Measurements from ENCODE around the gene MZB1.
"Not testable (repeated sequence)": the region's sequence is repeated elsewhere in the genome, so short reads cannot be mapped to it uniquely, and the experiment has no call there.

The MZB1 gene

DNA sequence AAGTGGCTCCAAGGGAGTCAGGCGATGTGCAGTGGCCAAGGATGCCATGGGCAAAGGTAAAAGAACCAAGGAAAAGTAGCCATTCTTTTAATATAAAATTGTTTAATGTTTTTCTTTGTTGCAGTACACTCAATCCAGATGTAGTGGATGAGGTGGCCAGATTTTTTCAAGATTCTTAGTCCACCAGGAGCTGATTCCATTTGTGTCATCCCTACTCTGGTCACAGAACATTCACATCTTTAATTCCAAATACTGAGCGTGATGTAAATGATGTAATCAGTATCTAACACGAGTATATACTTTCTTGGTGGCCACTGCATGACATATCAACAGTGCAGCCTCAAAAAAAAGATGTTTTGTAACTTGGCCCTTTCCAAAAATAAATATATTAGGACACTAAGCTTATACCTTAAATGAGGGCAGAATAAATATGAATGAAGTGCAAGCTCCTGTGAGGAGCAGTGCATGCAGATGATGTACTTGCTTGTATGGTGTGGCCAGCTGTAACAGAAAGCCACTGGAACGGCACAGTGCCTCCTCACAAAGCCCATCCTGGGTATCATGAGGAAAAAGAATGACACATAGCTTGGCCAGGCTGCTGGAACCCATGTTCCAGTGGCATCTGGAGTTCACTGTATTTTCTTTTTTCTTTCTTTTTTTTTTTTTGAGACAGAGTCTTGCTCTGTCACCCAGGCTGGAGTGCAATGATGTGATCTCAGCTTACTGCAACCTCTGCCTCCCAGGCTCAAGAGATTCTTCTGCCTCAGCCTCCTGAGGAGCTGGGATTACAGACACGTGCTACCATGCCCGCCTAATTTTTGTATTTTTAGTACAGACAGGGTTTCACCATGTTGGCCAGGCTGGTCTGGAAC is 20.6 kb upstream of the MZB1 start:
- no peak for FAIRE-seq

DNA sequence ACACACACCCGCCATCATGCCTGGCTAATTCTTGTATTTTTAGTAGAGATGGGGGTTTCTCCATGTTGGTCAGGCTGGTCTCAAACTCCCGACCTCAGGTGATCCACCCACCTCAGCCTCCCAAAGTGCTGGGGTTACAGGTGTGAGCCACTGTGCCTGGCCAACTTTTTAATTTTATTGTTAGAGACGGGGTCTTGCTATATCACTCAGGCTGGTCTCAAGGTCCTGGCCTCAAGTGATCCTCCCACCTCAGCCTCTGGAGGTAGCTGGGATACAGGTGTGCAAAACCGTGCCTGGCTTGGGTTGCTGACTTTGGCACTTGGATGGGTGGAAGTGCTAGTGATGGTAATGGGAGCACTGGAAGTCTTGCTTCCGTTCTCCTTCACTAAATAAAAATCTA is 19.4 kb upstream of the MZB1 start:
- FAIRE-seq: not testable (repeated sequence)

DNA sequence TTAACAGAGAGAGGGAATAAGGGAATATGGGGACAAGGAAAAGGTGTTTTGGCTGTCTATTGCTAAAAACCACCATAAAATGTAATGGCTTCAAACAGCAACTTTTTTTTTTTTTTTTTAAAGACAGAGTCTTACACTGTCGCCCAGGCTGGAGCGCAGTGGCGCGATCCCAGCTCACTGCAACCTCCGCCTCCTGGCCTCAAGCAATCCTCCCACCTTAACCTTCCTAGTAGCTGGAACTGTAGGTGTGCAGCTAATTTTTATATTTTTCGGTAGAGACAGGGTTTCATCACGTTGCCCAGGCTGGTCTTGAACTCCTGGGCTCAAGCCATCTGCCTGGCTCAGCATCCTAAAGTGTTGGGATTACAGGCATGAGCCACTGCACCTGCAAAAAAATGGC is 18.5 kb upstream of the MZB1 start:
- FAIRE-seq: no peak

DNA sequence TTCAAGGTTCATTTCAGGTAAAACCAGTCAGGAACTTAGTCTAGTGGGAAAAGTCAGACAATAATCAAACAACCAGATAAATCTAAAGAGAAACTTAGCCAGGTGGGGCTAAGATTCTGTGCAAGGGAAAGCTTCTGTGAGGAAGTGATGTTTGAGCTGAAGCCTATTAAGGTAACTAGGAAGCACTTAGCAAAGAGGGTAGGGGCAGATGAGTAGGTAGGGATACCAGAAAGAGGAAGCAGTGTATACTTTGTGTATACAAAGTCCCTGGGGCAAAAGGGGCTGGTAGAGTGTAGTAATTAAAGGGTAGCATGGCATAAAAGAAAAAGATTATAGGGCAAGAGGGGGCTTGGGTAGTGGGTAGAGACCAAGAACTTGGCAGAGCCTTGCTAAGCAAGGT is 17.8 kb upstream of the MZB1 start:
- no peak for FAIRE-seq

DNA sequence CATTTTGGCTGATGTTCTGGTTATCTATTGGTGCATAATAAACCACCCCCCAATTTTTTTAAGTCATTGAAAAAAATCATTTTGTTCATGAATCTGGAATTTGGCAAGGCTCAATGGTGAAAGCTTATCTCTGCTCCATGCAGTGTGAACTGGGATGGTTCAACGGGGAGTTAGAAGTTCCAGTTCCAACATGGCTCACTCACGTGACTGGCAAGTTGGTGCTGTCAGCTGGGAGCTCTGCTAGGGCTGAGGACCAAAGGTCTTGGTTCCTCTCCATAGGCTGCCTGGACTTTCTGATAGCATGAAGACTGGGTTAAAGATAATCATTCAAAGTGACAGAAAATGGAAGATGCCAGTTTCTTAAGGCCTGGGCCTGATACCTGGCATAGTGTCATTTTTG is 17.2 kb upstream of the MZB1 start:
- no peak for FAIRE-seq

DNA sequence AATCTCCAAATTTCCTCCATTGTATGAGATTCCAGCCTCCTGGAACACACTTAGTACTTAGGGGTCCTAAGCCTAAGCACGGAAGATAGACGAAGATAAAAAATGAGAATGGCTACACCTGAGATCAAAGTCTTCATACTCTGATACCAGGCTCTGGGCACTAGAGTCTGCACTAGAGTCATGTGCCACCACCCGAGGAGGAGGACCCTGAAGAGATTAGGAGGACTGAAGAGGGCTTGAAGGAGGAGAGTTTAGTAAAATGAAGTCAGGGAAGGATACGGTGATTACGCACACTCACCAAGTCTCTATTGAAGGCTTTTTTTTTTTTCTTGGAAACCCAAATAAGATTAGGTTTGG is 14.7 kb upstream of the MZB1 start:
- no peak for FAIRE-seq

DNA sequence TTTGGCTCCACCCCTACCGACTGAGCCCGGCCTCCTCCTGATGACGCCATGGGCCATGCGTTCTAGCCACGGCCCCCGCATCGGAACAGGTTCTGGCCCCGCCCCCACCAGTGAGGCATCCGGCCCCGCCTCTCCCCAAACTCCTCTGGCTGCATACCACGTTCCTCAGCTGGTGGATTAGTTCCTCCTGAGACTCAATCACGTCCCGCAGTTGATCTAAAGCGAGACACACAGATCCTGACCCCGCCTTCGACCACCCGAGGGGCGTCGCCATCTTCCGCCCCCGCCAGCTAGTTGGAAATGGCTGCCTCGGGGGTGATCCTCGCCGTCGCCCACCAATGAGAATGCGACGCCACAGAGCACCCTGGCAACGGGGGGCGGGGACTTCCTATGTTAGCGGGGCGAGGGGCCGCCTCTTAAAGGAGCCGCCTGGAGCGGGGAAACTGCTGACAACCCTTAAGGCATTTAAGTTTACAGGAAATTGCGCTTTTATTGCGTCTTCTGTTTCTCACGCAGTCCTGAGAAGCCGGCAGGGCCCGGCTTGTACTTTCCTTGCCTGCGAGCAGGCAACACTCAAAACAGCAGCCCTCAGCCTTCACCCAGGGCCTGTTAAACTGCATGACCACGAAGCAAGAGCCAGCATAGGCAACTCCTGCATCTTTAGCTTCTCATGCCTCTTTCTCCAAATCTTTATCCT is 14.2 kb upstream of the MZB1 start, which contains the start of gene SPATA24:
Gene SPATA24, minus strand, starts transcription at position 303 of the 697 bp plus-strand sequence. Its CDS starts 29 bp downstream, at position 274.
- FAIRE-seq: no peak

DNA sequence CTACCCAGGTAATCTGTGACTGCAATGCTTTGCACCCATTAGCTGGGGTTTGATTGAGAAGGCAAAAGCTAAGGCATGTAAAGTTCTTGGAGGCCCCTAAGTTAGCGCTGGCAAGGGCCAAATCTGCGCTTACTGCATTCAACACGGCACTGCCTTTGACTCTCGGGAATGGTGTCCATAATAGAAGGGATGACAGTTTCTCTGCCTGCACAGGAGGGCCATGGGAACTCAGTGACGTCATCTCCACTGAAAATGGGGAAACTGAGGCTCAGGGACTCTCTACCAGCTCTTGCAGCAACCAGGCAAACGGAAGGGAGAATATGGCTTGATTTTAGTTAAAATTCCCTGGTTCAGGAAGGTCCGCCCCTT is 13.7 kb upstream of the MZB1 start:
- no peak for FAIRE-seq

DNA sequence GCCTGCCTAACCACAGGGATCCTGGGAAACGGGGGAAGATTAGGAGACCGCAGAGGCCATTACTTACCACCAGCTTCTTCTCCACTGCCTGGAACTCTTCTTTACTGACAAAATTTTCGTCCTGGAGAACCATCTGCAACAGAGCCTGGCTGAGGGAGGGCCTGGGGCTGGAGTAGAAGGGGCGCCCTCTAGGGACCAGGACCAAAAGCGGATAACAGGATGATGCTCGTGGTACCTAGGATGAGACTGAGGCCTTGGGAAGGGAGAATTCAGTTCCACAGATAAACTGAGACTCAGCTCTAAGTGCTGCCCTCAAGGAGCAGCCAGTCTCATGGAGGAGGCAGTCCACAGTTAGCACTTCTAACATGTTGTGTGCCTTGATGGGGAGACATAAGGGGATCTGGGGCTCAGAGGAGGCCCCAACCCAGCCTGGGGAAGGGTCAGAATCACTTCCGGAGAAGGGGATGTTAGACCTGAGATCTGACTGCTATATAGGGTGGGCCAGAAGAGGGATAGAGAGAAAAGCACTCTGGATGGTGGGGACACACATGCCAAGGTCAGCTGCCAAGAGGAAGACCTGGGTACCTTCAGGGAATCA is 12.9 kb upstream of the MZB1 start:
- FAIRE-seq: no peak

DNA sequence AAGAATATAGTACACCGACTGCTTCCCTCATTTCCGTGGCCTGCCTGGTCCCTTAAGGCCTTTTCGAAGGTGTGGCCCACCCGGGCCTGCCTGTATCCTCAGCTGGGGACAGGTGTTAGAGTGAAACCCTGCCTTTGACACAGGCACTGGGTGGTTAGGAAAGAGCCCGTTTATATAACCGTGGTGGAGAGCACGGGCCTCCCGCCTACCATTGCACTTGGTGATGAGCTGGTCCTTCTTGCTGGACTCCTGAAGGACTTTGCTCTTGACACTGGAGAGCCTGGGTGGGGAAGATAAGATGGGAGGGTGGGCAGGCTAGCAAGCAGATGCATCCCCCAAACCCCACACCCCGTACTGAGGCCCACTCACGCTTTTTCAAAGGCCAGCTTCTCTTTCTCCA is 11.8 kb upstream of the MZB1 start:
- FAIRE-seq: no peak

DNA sequence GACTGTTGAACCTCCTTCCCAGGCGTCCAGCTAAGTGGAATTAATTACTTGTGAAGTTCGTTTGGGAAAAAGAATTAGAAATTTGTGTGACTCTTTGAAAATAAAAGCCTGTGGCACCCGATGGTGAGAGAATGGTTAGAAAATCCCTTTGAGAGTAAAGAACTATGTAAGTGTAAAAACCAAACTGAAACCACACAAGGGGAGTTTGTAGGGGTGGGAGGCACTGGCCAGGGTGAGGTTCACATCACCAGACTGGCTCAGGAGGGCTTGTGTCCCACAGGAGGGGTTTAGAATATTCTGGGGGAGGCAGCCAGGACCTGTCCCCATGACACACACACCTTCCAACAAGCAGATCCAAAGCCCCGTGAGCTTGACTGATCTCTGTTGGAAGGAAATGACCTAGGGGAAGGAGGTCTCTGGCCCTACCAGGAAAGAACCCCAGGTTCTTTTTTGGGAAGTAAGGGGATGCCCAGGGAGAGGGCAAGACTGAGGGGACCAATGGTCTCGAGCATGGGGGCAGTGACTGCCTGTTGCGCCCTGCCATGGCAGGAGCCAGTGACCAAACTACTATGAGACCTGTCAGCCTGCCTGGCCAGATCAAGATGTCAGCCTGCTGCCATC is 9.9 kb upstream of the MZB1 start:
- no peak for FAIRE-seq

DNA sequence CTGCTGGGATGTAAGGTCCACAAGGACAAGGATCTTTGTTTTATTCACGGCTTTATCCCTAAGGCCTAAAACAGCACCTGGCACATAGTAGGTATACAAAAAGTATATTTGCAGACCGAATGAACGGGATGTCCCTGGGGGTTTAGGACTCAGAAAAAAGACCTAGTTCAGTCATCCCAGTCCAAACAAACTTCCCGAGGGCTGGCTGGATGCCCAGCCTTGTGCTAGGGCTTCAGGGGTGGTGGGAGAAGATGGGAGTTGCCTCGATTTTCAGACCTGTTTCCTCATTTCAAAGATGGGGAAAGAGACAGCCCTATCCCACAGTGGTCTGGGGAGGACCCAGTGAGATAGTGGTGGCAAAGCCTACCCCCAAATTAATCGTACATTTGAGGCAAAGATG is 8.2 kb upstream of the MZB1 start:
- FAIRE-seq: no peak

DNA sequence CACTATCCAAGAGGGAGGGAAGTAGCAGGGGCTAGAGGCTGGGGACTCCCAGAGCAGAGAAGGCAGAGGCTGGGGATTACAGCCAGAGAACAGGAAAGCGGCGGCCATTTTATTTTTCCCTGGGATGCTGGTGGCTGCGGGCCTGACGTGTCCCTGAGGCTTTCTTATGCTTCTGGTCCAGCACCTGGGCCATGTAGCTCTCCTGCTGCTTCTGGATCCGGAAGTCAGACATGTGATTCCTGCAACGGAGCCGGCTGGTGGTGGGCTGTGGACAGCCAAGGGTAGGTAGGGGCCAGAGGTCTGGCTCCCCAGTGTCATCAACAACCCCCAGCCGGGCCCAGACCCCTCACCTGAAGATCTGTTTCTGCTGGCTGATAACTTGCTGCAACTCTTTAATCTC is 7.0 kb upstream of the MZB1 start:
- FAIRE-seq: no peak

DNA sequence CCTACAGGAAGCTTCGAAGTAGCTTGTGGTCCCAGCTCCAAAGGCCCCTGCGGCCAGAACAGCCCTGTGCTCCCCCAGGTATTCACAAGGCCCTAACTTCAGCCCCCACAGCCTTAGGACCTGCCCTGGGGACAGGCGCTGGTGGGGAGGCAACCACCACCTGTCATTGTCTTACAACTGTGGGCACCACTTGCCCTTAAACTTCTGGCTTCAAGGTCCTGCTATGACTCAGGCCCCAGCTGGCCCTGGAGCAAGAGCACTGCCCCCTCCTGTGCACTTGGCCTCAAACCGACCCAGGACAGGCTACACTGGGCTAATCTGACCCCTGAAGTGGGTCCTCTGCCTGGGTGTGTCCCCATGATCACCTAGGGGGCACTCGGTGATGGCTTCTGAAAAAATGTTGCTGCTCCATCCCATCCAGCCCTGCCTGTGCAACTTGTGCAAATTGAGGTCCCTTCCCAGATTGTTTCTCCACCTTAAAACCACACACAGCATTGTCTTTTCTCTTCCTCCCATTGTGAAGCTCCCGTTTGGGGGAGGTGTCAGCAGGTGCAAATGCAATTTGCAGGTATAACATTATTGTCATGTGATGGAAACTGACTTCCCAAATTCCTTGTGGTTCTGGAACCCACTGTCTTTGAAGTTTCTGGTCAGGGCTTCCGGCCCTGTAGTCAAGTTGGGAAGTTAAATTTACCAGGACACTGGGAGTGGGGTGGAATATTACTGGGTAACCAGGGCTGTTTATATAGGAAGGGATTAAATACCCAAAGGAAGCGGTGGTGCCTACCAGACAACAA is 6.3 kb upstream of the MZB1 start:
- no peak for FAIRE-seq

DNA sequence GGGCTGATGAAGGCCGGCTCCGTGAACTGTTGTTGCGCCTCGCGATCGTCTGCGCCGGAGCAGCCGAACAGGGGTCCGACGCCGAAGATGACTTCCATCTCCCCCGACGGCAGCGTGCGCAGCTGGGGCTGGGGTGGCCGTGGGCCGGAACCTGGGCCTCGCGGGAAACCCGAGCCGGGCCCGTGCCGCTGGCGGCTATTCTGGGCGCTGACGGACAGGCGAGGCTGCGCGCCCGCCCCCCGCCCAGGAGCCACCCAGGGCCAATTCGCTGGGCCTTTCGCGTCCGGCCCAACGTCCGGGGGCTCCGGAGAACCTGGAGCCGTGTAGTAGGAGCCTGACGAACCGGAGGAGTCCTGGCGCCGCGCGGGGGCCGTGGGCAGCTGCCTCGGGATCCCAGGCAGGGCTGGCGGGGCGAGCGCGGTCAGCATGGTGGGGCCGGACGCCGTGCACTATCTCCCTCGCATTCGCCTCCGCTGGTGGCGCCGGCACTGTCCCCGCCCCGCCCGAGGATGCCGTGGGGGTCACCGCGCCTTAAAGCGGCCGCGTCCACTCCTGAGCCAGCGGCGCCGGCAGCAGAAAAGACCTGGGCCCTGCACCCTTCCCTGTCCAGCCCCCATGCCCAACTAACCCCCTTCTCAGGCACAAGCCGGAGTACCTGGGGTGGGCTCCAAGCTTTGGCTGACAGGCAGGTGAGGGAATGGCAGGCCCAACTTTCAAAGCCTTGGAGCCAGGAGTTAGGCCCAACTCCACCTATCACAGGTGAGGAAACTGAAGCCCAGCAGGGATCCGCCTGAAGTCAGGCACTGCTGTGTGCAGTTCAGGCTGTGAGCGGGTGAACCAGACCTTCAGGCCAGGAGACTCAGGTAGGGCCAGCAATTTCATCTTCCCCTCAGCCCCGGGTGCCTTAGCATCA is 5.2 kb upstream of the MZB1 start, which contains the start of gene PROB1:
Gene PROB1, minus strand, starts transcription at position 451 of the 913 bp plus-strand sequence. Its CDS starts 23 bp downstream, at position 428.
- FAIRE-seq: no peak

DNA sequence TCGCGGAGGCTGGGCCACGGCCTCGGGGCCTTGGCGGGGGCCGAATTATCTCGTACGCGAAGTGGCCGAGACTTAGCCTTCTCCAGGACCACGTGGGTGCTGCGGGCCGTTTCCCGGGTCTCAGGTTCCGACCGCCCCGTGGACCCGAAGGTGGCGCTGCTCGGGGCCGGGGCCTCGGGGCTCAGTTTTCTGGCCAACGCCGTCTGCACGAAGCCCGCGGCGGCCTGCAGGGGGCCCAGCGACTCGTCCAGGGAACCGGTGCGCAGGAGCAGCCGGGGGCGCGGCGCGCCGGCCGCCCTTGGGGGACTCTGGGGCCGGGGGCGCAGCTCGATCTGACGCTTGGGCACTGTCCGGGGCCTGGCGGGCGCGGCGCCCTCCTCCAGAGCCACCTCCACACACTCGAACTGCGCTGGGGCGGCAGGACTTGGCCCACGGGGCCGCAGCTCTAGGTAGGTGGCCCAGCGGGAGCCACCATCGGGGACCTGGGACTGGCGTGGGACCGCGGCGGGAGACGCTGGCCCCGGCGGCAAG is 4.5 kb upstream of the MZB1 start:
- FAIRE-seq: no peak

DNA sequence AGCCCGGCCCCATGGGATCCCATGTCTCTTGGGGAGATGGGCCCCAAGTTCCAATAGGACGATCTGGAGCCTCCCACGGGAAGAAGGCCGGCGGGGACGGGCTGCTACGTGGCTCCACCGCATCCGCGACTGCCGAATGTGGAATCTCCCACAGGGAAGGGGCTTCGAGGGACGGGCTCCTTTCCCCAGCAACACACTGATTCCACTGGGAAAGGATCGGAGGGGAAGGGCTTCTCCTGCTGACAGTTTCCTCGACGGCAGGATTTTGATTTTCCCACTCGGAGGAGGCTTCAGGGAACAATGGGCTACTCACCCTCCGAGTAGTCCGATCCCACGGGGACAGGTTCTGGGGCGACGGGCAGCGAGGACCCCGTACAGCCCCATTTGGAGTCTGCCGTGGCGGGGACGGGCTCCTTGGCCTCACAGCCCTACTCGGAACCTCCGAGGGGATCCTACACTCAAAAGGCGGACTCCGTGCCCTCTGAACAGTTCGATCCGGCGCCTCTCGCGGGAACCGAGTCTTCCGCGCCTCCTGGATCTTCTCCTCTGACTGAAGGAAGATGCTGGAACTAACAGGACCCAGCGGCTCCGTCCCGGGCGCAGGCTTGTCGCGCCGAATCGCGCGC is 3.9 kb upstream of the MZB1 start:
- FAIRE-seq: no peak

DNA sequence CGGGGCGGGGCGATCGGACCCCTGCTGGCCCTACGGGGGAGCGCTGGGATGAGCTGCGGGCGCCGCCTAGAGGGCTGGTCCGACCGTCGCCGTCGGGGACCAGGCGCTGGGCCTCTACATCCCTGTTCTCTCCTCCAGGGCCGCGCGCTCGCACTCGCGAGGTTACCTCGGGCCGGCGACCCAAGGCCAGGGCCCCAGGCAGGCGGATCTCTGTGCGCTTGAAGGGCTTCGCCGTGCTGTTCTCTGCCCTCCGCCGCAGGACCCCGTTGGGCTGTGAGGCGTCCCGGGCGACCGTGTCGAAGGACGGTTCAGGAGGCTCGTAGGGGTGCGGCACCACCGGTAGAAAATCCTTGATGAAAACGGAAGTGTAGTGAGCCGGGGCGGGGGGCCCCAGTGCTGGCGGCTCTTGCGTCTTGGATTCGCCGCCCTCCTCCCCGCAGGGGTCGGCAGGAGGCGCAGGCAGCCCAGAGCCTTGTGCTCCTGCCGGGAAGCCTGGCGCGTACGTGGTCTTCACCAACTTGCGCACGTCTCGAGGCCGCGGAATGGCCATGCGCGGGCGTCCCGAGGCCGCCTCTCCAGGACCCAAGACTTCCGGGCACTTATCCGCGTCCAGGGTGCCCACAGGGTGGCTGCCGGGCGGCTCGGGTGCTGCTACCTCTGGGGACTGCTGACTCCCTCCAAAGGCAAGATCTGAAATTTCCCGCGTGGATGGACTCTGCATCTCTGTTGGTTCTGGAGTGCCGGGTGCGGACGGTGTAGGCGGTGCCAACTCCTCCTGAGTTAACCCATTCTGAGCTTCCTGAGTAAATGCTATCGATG is 3.2 kb upstream of the MZB1 start:
- FAIRE-seq: no peak

DNA sequence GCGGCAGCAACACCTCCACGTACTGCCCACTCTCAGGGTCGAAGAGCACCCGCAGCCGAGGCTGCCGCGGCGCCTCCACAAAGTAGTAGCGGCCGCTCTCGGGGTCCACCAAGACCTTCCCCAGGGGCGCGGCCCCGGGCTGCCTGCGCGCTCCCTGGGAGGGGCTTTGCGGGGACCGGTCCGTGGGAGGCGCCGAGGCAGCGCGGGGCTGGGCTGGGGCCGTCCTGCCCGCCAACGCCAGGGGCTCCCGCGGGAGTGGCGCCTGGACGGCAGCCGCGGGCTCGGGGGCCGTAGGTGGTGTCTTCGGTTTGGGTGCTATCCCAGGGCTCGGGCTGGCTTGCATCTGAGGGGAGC is 2.6 kb upstream of the MZB1 start:
- no peak for FAIRE-seq

Data from colon (tissue), 2 donors.